GM12878 (cell line): ENCODE results near the gene FRK. TPM values are rescaled to one million over a fixed set of nuclear protein-coding genes. Genes with fewer than 3 reads are reported as not detected.

Experiments
- BACH1 ChIP-seq: fragments of 450-650 bp; IDR thresholded peaks from 2 replicates; pipeline ENCODE4 v1.6.1; 2017; ENCODE audit warnings: mild to moderate bottlenecking, borderline replicate concordance
- BRCA1 ChIP-seq: IDR thresholded peaks from 2 replicates; pipeline ENCODE4 v1.6.1; 2011; ENCODE audit warnings: low read depth, low read length, improper control_type of control experiment
- EZH2 ChIP-seq: IDR thresholded peaks from 2 replicates; pipeline ENCODE4 v1.6.1; 2012; ENCODE audit warnings: low read depth, mild to moderate bottlenecking, control low read depth, inconsistent platforms, low read length, borderline replicate concordance; ENCODE audit not compliant: control insufficient read depth
- NFYB ChIP-seq: IDR thresholded peaks from 2 replicates; pipeline ENCODE4 v1.6.1; 2011; ENCODE audit warnings: low read depth, mild to moderate bottlenecking, low read length, improper control_type of control experiment, moderate library complexity; ENCODE audit not compliant: insufficient read depth
- NR2F1 ChIP-seq: fragments of 450-650 bp; conservative IDR thresholded peaks from 2 replicates; pipeline ENCODE4 v1.6.1; 2017; ENCODE audit warnings: mild to moderate bottlenecking
- NRF1 ChIP-seq: conservative IDR thresholded peaks from 2 replicates; pipeline ENCODE4 v1.6.1; 2011; ENCODE audit warnings: mild to moderate bottlenecking, low read depth, low read length, improper control_type of control experiment
- RCOR1 ChIP-seq: conservative IDR thresholded peaks from 2 replicates; pipeline ENCODE4 v1.6.1; 2012; ENCODE audit warnings: low read depth, low read length, improper control_type of control experiment
- RFX5 ChIP-seq: IDR thresholded peaks from 2 replicates; pipeline ENCODE4 v1.6.1; 2011; ENCODE audit warnings: low read depth, low read length, improper control_type of control experiment
- STAT1 ChIP-seq: fragments of 450-650 bp; conservative IDR thresholded peaks from 2 replicates; pipeline ENCODE4 v1.6.1; 2014; ENCODE audit warnings: antibody characterized with exemption, mild to moderate bottlenecking
- SUPT20H ChIP-seq: IDR thresholded peaks from 2 replicates; pipeline ENCODE4 v1.6.1; 2011; ENCODE audit warnings: low read depth, mild to moderate bottlenecking, low read length, moderate library complexity, borderline replicate concordance; ENCODE audit not compliant: control insufficient read depth
- TARDBP ChIP-seq: IDR thresholded peaks from 2 replicates; pipeline ENCODE4 v1.6.1; 2016; ENCODE audit warnings: borderline replicate concordance
- TCF12 ChIP-seq: IDR thresholded peaks from 2 replicates; pipeline ENCODE4 v1.6.1; 2011; ENCODE audit warnings: low read depth, mild to moderate bottlenecking, low read length
- polyA plus RNA-seq, 11 experiments: library from polyadenylated mRNA; depleted of rRNA in 4 of 11; unstranded in 6 of 11; stranded (reverse) in 5 of 11; fragments of >200 nt; fragmentation: Nextera tagmentation in 4 of 11; fragmentation: Illumina TruSeq in 1 of 11; extraction: Ambion mirVana in 4 of 11; extraction: Trizol in 1 of 11; gene quantifications; 1 replicate in 1 of 11; 2 replicates in 10 of 11; pipeline versions ENCODE4 v1.2.1 to v1.2.3, GENCODE V29; 2011 to 2016; ENCODE audit warnings: inconsistent platforms in 2 of 11, missing spikeins in 2 of 11, low read depth in 1 of 11
- total RNA-seq, 4 experiments: library from RNA; depleted of rRNA in 3 of 4; stranded (reverse); fragments of >200 nt in 3 of 4; fragmentation: Illumina TruSeq in 1 of 4; extraction: Trizol in 1 of 4; gene quantifications; 2 replicates each; pipeline versions ENCODE4 v1.2.1 to v1.2.3, GENCODE V29; 2013 to 2021
- TF ChIP-seq, protein P1 (sequence below): fragments of 450-650 bp; IDR thresholded peaks from 2 replicates; pipeline ENCODE4 v1.6.1; 2017; ENCODE audit warnings: mild to moderate bottlenecking, moderate library complexity
- TF ChIP-seq, protein P2 (sequence below), 3 experiments: IDR thresholded peaks in 2 of 3; conservative IDR thresholded peaks in 1 of 3; 2 replicates each; pipeline ENCODE4 v1.5.1; 2011; ENCODE audit warnings: low read depth in 3 of 3, low read length in 3 of 3, mild to moderate bottlenecking in 3 of 3, control low read depth in 2 of 3, moderate library complexity in 2 of 3, inconsistent platforms in 1 of 3, mixed read lengths in 1 of 3; ENCODE audit not compliant: control insufficient read depth in 2 of 3, insufficient read depth in 1 of 3; ENCODE audit errors: extremely low read depth in 1 of 3
- TF ChIP-seq, protein P3 (sequence below): fragments of 450-650 bp; IDR thresholded peaks from 2 replicates; pipeline ENCODE4 v1.6.1; 2014; ENCODE audit warnings: mild to moderate bottlenecking
- TF ChIP-seq, protein P4 (sequence below): fragments of 150-350 bp; IDR thresholded peaks from 2 replicates; pipeline ENCODE4 v1.6.1; 2014; ENCODE audit warnings: mild to moderate bottlenecking, low read depth, low read length

FRK gene
- total and polyA plus RNA-seq, 10 of the 15 experiments (the other 5 are each of a cell fraction or from before 2014, with no cell fraction given), result 0.29 to 2.4 (median 1.2) TPM

DNA sequence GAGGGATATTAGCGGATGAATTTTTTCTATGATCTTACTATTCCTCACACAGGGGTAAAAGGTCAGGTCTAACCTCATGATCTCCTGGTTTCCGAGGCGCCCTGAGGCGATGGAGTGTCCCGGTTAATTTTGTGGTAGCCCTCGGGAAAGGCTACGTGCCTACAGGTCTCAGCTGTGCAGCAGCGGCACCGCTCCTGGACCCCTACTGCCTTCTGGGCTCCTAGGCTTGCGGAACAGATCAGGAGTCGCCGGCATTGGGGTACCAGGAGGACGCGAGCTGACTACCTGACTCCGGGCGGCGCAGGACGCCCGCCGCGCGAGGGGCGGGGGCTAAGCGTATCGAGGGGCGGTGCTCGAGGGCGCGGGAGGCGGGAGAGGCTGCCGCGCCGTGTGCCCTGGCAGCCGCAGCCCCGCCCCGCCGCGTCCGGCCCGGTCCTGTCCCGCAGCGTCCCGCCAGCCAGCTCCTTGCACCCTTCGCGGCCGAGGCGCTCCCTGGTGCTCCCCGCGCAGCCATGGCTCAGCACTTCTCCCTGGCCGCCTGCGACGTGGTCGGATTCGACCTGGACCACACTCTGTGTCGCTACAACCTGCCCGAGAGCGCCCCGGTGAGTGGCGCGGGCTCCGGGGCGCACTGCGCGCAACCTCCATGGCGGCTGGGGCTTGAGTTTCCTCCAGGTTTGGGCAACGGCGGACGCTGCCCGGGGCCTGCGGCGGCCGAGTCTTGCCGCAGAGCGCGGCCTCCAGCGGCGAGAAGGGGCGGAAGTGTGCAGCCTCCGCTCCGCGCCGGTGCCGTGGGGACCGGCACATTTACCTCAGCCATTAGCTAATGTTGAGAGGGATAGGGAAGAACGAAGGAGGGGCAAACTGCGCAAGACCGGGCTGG, 40.0 kb upstream of the FRK start, which contains the start of gene NT5DC1 (continued):
- TF ChIP-seq, protein P1, sequence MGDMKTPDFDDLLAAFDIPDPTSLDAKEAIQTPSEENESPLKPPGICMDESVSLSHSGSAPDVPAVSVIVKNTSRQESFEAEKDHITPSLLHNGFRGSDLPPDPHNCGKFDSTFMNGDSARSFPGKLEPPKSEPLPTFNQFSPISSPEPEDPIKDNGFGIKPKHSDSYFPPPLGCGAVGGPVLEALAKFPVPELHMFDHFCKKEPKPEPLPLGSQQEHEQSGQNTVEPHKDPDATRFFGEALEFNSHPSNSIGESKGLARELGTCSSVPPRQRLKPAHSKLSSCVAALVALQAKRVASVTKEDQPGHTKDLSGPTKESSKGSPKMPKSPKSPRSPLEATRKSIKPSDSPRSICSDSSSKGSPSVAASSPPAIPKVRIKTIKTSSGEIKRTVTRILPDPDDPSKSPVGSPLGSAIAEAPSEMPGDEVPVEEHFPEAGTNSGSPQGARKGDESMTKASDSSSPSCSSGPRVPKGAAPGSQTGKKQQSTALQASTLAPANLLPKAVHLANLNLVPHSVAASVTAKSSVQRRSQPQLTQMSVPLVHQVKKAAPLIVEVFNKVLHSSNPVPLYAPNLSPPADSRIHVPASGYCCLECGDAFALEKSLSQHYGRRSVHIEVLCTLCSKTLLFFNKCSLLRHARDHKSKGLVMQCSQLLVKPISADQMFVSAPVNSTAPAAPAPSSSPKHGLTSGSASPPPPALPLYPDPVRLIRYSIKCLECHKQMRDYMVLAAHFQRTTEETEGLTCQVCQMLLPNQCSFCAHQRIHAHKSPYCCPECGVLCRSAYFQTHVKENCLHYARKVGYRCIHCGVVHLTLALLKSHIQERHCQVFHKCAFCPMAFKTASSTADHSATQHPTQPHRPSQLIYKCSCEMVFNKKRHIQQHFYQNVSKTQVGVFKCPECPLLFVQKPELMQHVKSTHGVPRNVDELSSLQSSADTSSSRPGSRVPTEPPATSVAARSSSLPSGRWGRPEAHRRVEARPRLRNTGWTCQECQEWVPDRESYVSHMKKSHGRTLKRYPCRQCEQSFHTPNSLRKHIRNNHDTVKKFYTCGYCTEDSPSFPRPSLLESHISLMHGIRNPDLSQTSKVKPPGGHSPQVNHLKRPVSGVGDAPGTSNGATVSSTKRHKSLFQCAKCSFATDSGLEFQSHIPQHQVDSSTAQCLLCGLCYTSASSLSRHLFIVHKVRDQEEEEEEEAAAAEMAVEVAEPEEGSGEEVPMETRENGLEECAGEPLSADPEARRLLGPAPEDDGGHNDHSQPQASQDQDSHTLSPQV, result peak; percentile 19; the same call in 1 of the 2 replicates
- peak; percentile 87; the same call in 1 of the 2 replicates for TF ChIP-seq BACH1
- TF ChIP-seq EZH2, result no peak
- TF ChIP-seq STAT1, result peak; percentile 91
- peak; percentile 90 for TF ChIP-seq NR2F1
- TF ChIP-seq TARDBP, result no peak
- TF ChIP-seq, protein P2, sequence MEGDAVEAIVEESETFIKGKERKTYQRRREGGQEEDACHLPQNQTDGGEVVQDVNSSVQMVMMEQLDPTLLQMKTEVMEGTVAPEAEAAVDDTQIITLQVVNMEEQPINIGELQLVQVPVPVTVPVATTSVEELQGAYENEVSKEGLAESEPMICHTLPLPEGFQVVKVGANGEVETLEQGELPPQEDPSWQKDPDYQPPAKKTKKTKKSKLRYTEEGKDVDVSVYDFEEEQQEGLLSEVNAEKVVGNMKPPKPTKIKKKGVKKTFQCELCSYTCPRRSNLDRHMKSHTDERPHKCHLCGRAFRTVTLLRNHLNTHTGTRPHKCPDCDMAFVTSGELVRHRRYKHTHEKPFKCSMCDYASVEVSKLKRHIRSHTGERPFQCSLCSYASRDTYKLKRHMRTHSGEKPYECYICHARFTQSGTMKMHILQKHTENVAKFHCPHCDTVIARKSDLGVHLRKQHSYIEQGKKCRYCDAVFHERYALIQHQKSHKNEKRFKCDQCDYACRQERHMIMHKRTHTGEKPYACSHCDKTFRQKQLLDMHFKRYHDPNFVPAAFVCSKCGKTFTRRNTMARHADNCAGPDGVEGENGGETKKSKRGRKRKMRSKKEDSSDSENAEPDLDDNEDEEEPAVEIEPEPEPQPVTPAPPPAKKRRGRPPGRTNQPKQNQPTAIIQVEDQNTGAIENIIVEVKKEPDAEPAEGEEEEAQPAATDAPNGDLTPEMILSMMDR (IDR thresholded peaks at IDR 0.05 in 2 of 3, conservative IDR thresholded peaks at IDR 0.05 in 1 of 3; ENCODE audit: control insufficient read depth in 2 of 3, extremely low read depth in 1 of 3, insufficient read depth in 1 of 3, low read depth in 3 of 3, low read length in 3 of 3), result peak in 2 of 3 experiments; percentile 46 to 48; a peak in 5 of 6 replicates
- TF ChIP-seq, protein P3, sequence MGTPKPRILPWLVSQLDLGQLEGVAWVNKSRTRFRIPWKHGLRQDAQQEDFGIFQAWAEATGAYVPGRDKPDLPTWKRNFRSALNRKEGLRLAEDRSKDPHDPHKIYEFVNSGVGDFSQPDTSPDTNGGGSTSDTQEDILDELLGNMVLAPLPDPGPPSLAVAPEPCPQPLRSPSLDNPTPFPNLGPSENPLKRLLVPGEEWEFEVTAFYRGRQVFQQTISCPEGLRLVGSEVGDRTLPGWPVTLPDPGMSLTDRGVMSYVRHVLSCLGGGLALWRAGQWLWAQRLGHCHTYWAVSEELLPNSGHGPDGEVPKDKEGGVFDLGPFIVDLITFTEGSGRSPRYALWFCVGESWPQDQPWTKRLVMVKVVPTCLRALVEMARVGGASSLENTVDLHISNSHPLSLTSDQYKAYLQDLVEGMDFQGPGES, result no peak
- TF ChIP-seq BRCA1, result no peak
- TF ChIP-seq RFX5, result 0 out of 2 replicates have a peak, but pooled peaks have one; percentile 19
- peak; percentile 38; the same call in 1 of the 2 replicates for TF ChIP-seq NRF1
- TF ChIP-seq RCOR1, result no peak
- TF ChIP-seq, protein P4, sequence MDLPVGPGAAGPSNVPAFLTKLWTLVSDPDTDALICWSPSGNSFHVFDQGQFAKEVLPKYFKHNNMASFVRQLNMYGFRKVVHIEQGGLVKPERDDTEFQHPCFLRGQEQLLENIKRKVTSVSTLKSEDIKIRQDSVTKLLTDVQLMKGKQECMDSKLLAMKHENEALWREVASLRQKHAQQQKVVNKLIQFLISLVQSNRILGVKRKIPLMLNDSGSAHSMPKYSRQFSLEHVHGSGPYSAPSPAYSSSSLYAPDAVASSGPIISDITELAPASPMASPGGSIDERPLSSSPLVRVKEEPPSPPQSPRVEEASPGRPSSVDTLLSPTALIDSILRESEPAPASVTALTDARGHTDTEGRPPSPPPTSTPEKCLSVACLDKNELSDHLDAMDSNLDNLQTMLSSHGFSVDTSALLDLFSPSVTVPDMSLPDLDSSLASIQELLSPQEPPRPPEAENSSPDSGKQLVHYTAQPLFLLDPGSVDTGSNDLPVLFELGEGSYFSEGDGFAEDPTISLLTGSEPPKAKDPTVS, result no peak
- TF ChIP-seq NFYB, result no peak
- no peak for TF ChIP-seq SUPT20H
- 0 out of 2 replicates have a peak, but pooled peaks have one; percentile 3 for TF ChIP-seq TCF12
